HG02840 (cell line): ENCODE measurements around the gene PAPPA.

Experiments used
- ATAC-seq: cut with Tn5 transposase; IDR thresholded peaks from one replicate; pipeline ENCODE4 v1.9.1; 2021; ENCODE audit warnings: mild to moderate bottlenecking, moderate library complexity, moderate number of reproducible peaks; ENCODE audit not compliant: unreplicated experiment, low FRiP score

The PAPPA gene

GRCh38 chr9:116178481-116179211 lies 25.1 kb downstream of the PAPPA start:
- no peak for ATAC-seq

- ATAC-seq, result no peak
Measured at GRCh38 chr9:116179568-116179967, 26.0 kb downstream of the PAPPA start.

GRCh38 chr9:116181853-116182610 lies 28.4 kb downstream of the PAPPA start:
- no peak for ATAC-seq

GRCh38 chr9:116182876-116183275 lies 29.3 kb downstream of the PAPPA start:
- no peak for ATAC-seq

GRCh38 chr9:116187570-116188170 lies 34.1 kb downstream of the PAPPA start:
- no peak for ATAC-seq

DNA sequence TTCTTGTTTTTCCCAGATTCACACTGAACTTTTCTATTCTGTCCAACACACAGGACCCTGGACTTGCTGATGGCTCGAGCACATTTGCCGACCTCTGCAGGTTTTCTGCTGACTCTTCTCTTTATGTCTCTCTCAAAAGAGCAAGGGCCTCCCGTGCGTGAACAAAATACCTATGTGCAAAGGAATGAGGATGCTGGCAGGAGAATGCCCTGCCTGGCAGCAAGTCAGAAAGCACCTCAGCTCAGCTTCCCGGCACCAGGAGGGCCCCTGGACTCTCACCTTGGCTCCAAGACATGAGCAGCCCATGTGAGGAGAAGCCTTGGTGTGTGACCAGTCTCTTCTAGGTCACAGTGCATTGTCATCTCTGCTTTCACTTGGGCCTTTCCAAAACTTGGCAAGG lies 36.1 kb downstream of the PAPPA start:
- ATAC-seq, result no peak

DNA sequence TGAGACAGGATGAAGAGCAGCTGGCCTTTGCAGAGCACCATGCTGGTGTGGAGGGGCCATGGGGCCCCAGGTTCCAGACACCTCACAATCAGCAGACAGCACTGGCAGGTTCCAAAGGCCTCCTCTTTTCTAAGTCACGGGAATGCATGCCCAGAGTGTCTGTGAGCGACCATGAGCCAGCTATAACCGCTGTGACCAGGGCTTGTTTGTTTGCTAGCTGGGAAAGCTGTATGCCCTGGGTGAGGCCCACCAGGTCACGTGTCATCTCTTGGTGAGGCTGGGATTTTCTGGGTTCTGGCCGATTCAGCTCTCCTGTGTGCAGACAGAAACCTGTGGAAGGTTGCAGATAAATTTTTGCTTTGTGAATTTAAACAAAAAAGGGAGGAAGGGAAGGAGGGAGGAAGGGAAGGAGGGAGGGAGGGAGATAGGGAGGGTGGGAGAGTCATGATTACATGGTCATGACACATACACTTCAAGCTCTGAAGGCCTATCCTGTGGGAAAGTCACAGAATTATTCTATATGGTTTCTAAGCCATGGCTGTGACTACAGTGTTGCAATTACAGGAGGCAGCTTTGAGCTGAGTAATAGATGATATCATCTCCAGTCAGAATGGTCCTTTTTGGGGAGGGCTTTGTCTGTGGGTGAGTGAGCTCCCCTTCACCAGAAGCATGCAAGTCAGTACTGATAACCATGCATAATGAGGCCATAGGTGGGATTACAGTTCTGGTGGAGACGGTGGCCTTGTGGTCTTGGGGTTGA lies 37.2 kb downstream of the PAPPA start:
- ATAC-seq, result no peak

DNA sequence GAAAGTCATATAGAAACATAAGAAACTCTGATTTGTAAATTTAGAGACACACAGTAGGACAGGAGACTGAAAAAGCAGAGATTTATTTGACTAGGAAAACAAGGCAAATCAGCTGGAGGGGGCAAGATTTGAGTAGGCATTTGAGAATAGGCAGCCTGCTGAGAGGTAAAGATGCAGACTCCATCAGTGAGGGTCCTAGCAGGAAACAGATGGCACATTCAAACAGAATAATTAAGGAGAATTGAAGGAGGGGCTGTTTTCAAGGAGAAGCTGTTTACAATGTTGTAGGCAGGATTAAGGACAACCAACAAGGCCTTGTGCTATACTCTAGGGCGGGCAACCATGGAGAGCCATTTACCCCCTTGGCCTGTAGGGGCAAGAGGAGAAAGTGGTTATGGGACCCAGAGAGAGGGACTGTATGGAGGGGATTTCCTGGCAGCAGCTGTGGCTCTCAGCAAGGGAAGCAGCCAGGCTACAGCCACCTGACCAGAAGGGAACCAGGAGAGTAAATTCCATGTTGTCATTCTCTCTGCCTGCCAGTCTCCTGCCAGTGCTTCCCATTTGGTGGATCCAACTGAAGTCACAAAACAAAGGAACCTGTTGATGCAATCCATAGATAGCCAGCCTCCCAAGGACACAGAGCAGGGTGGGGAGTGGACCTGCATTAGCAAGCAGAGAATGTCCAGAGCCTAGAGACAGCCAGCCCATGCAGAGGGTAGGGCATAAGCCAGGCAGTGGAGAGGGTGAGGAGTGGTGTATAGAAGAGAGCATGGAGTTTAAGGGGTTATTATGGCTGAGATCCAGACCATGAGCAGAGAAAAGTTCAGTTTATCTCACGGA lies 38.2 kb downstream of the PAPPA start:
- no peak for ATAC-seq

DNA sequence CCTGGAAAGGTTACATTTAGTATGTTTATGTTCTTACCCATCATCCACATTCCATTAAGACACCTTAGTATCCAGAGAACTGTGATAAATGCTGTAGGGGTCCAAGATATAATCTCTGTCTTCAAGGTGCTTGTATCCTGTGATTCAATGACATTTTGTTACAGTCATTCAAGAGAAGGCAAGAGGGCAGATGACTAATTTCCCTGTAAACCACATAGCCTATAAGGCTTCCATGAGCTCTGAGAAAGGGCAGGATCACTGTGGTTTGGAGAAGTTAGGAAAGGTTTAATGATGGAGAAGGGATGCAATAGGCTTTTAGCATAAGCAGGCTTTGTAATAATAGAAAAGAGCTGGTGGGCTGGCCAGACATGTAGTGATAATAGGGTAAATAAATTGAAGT lies 40.0 kb downstream of the PAPPA start:
- no peak for ATAC-seq

DNA sequence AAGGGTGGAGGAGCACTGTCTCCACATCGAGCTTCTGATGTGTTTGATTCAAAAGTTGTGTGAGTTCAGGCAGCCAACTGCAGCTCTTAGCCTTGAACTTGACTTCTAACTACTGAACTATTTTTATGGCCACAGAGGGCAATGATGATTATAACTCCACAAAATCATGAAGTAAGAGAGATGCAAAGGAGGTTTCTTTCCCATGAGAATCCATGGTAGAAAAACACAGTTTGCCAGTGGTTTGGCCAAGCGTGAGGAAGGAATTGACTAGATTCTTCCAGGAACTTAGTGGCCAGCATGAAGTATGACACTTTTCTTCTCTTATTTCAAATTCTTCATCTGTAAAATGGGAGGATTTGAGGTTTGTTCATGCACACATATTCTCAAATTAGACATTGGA lies 43.2 kb downstream of the PAPPA start:
- no peak for ATAC-seq

DNA sequence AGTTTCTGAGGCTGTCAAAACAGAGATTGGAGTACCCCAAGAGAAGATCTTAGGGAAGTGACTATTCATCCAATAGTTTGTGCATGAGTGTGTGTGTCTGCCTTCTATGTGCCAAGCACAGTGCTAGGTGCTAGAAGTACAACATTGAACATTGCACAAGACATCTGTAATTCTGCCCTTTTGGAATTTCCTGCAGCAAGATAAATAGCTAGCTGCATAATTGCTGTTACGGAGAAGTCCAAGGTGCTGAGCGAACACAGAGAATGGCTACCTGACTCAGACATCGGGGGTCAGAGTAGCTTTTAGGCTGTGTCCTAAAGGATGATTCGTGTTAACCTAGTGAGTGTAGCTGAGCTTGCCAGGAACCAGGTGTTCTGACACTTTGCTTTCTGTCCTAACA lies 44.8 kb downstream of the PAPPA start:
- no peak for ATAC-seq

GRCh38 chr9:116202219-116202912 lies 48.8 kb downstream of the PAPPA start:
- ATAC-seq, result no peak

DNA sequence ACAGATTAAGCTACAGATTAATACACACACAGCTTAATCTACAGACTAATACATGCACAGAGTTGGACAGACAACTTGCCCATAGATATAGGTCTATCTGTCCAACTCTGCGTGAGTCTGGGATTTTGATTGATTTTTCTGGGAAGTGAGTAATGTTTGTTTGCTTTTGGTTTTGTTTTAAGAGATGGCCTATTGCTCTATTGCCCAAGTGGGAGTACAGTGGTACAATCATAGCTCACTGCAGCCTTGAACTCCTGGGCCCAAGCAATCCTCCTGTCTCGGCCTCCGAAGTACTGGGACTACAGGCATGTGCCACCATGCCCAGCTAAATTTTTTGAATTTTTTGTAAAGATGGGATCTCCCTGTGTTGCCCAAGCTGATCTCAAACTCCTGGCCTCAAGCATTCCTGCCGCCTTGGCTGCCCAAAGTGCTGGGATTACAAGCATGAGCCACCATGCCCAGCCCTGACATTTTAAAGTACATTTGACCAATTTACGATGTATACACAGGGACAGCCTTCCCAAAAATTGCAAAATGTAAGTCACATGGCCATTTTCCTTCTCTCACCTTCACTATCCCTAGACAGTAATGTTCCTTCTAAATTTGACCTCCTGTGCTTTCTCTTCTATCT lies 50.8 kb downstream of the PAPPA start:
- no peak for ATAC-seq

DNA sequence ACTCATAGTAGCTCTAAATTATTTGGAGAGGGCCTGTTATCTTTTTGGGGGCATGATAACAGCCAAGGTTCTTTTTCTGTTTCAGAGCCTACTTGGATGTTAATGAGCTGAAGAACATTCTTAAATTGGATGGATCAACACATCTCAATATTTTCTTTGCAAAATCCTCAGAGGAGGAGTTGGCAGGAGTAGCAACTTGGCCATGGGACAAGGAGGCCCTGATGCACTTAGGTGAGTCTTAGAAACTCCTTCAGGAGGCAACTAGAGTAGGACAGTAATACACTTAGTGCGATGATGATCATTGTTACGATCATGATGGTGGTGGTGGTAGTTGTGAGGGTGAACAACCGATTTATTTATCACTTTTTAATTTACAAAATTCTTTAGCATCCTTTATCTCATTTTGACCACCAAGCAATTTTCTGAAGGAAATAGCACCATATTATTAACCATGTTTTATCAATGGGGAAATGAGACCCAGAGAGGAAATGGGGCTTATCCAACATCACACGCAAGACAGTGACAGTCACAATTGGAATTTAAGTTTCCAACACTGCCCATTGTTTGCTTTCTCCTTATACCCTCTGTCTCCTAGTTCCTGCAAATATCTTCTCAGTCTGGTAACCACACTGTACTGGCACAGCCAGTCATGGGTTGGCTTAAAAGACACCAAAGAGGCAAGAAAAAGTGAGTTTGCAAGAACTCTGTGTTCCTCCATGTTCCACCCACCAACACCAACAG lies 54.0 kb downstream of the PAPPA start:
- no peak for ATAC-seq

DNA sequence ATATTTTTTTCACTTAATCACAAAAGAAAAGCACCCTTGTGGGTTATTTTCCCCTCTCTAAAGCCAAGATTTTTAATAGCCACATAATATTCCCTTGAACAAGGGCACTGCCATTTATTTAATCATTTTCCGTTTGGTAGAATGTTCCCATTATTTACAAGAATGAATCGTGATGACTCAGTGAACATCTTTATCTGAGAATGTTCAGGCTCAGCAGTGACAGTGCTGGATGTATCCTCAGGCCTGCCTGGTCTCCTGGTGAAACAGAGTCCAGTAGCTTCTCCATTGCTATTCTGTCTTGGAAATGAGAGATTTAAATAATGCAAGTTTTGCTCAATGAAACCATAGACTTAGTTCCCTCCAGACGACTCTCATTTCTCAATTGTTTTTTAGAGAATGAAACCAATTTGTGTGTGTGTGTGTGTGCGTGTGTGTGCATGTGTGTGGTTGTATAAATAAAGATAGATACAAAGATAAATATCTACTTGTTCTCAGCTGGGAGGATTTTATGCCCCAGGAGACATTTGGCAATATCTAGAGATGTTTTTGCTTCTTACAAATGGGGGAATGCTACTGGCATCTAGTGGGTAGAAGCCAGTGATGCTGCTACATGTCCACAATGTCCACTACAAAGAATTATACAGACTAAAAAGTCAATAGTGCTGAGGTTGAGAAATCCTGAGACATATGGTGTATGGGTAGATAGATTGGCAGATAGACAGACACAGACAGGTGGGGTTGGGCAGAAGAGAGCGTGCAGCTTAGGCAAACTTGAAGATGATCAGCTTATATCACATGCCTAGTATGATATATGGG lies 55.0 kb downstream of the PAPPA start:
- no peak for ATAC-seq

DNA sequence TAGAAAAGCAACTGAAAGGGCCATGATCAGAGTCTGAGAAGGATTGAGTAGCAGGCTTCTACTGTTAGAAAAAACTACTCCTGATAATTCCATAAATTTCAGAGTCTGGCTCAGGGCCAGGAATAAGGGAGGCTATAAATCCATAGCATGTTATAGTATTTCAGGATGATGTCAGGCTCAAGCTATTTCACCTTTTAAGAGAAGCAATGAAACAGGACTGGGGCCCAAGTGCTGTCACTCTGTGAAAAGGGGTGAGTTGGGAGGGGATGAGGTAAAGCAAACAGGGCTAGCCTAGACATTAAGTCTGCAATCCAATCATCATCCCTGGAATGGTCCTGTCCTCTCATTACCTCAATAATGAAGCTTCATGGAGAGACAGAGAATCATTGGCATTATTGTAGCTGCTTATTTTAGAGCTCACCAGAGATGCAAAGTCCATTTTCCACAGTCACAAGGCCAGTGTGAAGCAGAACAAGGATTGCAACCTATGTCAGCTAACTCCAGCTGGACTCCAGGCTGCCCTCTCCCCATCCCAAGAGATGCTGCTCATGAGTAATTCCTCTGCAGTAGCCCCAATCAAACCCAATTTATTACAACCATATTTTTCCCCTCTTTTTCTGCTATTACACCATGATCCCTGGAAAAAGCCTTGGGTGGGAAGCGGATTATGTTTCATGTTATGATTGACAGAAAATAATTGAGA lies 56.0 kb downstream of the PAPPA start:
- ATAC-seq, result no peak
